ENCODE data around the gene PAIP1. TPM values are rescaled to one million over a fixed set of nuclear protein-coding genes. Genes with fewer than 3 reads are reported as not detected.
A peak's percentile ranks its signal among the peaks of the same experiment; 100 is the strongest.
"Not testable (repeated sequence)": the region's sequence is repeated elsewhere in the genome, so short reads cannot be mapped to it uniquely, and the experiment has no call there.

Gene PAIP1
- total and polyA plus RNA-seq, 4 experiments from 2014 or later, result 36.0 to 48.9 (median 43.0) TPM

DNA sequence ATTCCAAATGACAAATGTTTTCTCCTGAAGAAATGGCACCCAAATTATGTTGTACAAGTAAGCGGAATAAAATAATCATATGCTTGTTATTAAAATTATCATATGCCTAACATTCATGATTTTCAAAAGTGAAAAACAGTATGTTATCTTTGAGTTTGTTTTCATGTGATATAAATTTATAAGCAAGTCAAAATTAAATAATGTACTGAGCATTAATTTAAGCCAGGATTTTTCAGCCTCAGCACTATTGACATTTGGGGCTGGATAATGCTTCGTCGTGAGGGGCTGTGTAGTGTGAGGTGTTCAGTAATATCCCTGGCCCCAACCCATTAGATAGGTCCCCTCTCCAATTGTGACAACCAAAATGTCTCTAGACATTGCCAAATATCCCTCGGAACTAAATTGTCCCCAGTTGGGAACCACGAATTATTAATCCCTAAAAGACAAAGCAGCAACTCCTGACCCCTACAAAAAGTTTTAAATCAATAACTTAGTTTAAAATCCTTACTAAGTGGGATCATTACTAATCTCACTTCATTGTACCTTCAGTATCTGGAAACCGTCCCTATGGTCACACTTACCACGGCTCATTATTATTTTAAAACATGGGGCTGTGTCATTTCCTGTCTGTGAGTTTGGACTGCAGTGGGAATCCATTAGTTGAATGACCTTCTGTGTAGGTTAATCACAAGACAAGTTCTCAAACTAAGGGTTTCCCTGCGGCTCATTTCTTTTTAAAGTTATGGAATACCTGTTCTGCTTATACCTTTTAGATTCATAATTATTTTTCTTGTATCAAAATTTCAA lies 44.8 kb upstream of the PAIP1 start:
- Histone ChIP-seq H3K9me3 (ENCODE audit: control insufficient read depth in 1 of 2, low read length in 2 of 2) (no peaks in the 10 kb centered on the region), H3K36me3 (ENCODE audit: insufficient read depth, low read length) (no peaks in the 10 kb centered on the region), H3K4me3 (ENCODE audit: low read length in 2 of 2) (peak overlapping the region; percentile 91 to 99), H3K4me1 (ENCODE audit: insufficient read depth, low read length) (peaks cover 38% of the 10 kb centered on the region), H3K27me3 (ENCODE audit: insufficient read depth, low read length) (no peaks in the 10 kb centered on the region), H3K27ac (ENCODE audit: low read depth, low read length) (peak overlapping the region; percentile 88)
- ChIA-PET POLR2A (ENCODE audit: partially characterized antibody) (interaction anchor here (0.7 to 3.6 kb wide), 15 partner anchors 30 to 1207 kb away, joined by 3 to 99 read pairs (median 7); partner anchors contain the start of genes C5orf34, HMGCS1, MRPS30 and PAIP1), CTCF (ENCODE audit: partially characterized antibody) (interaction anchor here (1.3 to 2.8 kb wide), 4 partner anchors 29 to 117 kb away, joined by 8 to 30 read pairs (median 12); partner anchors contain the start of gene TMEM267)
- peak overlapping the region; percentile 91 to 98 (median 94) for H3K27ac Mint-ChIP-seq
- no peaks in the 10 kb centered on the region for H3K9me3 Mint-ChIP-seq
- intact Hi-C loops (cut with micrococcal nuclease), result loop anchor here (2.0 to 5.0 kb wide), 3 partner anchors 87 to 479 kb away; partner anchors contain the start of genes C5orf34, HMGCS1 and ZNF131
- peak overlapping the region; percentile 90 to 98 (median 96) for H3K4me3 Mint-ChIP-seq
- H3K36me3 Mint-ChIP-seq, result peaks cover 16 to 17% of the 10 kb centered on the region in 2 donors
- no peak for DNase-seq
- H3K27me3 Mint-ChIP-seq, result no peaks in the 10 kb centered on the region
- peaks cover 16 to 55% (median 43%) of the 10 kb centered on the region in 4 donors for H3K4me1 Mint-ChIP-seq

DNA sequence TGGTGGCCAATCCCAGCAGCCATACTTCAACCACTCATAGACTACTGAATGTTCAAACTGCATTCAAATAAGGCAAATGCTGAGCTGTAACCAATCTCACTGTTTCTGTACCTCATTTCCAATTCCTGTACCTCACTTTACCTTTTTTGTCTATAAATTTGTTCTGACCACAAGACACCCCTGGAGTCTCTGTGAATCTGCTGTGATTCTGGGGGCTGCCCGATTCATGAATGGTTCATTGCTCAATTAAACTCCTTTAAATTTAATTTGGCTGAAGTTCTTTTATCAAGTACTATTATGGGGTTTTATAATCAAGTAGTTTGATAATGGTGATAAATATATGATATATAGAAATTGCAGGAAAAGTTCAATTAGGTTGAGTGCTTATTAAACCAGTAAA lies 42.0 kb upstream of the PAIP1 start:
- H3K4me3 ChIP-seq (ENCODE audit: low read length in 2 of 2); H3K27me3 ChIP-seq (ENCODE audit: insufficient read depth, low read length); intact Hi-C loops (cut with micrococcal nuclease); DNase-seq; H3K27ac ChIP-seq (ENCODE audit: low read depth, low read length); H3K27me3 Mint-ChIP-seq; POLR2A ChIA-PET (ENCODE audit: partially characterized antibody); H3K36me3 ChIP-seq (ENCODE audit: insufficient read depth, low read length); H3K27ac Mint-ChIP-seq; H3K4me3 Mint-ChIP-seq; CTCF ChIA-PET (ENCODE audit: partially characterized antibody); H3K9me3 Mint-ChIP-seq; H3K9me3 ChIP-seq (ENCODE audit: control insufficient read depth in 1 of 2, low read length in 2 of 2): not testable (repeated sequence)
- H3K4me1 ChIP-seq (ENCODE audit: insufficient read depth, low read length), result peaks cover 14% of the 10 kb centered on the region
- peaks cover 8 to 14% of the 10 kb centered on the region in 2 donors for H3K36me3 Mint-ChIP-seq
- H3K4me1 Mint-ChIP-seq, result peaks cover 9 to 34% (median 26%) of the 10 kb centered on the region in 4 donors

DNA sequence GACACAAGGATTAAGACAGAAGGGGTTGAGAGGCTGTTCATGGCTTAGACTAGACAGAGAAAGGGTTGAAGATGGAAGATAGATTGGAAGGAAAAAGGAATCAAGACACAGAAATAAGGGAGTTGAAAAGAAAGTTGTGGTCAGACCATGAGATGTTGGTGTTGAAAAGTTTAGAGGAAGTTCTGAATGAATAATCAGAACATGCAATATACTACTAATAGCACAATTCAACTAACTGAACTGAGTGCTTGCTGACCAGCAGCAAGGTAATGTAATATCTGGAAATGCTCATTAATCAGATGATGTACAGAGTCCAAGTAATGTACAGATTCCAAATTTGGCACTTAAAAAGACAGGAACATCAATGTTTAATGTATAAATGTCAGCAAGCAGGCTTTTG lies 35.5 kb upstream of the PAIP1 start:
- H3K9me3 ChIP-seq (ENCODE audit: control insufficient read depth in 1 of 2, low read length in 2 of 2), result no peaks in the 10 kb centered on the region

DNA sequence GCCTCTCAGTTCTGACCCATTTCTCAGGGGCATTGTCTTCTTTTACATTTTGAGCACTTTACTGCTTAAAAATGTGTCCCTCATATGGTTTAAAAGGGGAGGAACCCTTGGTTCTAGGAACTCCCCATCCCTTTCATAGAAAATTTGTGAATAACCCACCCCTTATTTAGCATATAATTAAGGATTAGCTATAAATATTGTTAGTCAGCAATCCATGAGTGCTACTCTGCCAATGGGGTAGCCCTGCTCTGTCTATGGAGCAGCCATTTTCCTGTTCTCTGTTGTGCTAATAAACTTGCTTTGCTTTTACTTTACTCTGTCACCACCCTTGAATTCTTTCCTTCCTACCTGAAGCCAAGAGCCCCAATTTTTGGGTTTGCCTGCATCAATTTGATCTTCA lies 33.8 kb upstream of the PAIP1 start:
- Mint-ChIP-seq H3K9me3 (peaks cover 0 to 1% (median 0%) of the 10 kb centered on the region in 8 donors), H3K27me3 (no peaks in the 10 kb centered on the region), H3K4me1 (peaks cover 0 to 2% (median 0%) of the 10 kb centered on the region in 4 donors), H3K36me3 (peaks cover 7 to 17% of the 10 kb centered on the region in 2 donors), H3K4me3 (no peak overlapping the region), H3K27ac (no peak overlapping the region)
- intact Hi-C loops (cut with micrococcal nuclease), result no loop called here
- Histone ChIP-seq H3K4me3 (ENCODE audit: low read length in 2 of 2) (no peak overlapping the region), H3K4me1 (ENCODE audit: insufficient read depth, low read length) (no peaks in the 10 kb centered on the region), H3K27ac (ENCODE audit: low read depth, low read length) (no peak overlapping the region), H3K9me3 (ENCODE audit: control insufficient read depth in 1 of 2, low read length in 2 of 2) (no peaks in the 10 kb centered on the region), H3K36me3 (ENCODE audit: insufficient read depth, low read length) (no peaks in the 10 kb centered on the region), H3K27me3 (ENCODE audit: insufficient read depth, low read length) (no peaks in the 10 kb centered on the region)
- POLR2A ChIA-PET (ENCODE audit: partially characterized antibody), result no interaction called here
- DNase-seq, result no peak
- CTCF ChIA-PET (ENCODE audit: partially characterized antibody), result no interaction called here

More for the DNA sequence above, 35.5 kb upstream of the PAIP1 start:
- Mint-ChIP-seq H3K36me3 (peaks cover 0 to 17% of the 10 kb centered on the region in 2 donors), H3K27ac (no peak overlapping the region), H3K9me3 (peaks cover 0 to 1% (median 0%) of the 10 kb centered on the region in 8 donors), H3K27me3 (no peaks in the 10 kb centered on the region), H3K4me1 (peaks cover 0 to 2% (median 0%) of the 10 kb centered on the region in 4 donors), H3K4me3 (no peak overlapping the region)
- CTCF ChIA-PET (ENCODE audit: partially characterized antibody), result no interaction called here
- intact Hi-C loops (cut with micrococcal nuclease), result no loop called here
- POLR2A ChIA-PET (ENCODE audit: partially characterized antibody), result no interaction called here
- H3K36me3 ChIP-seq (ENCODE audit: insufficient read depth, low read length), result no peaks in the 10 kb centered on the region
- DNase-seq, result no peak
- H3K4me1 ChIP-seq (ENCODE audit: insufficient read depth, low read length), result no peaks in the 10 kb centered on the region
- no peak overlapping the region for H3K27ac ChIP-seq (ENCODE audit: low read depth, low read length)
- H3K27me3 ChIP-seq (ENCODE audit: insufficient read depth, low read length), result no peaks in the 10 kb centered on the region
- no peak overlapping the region for H3K4me3 ChIP-seq (ENCODE audit: low read length in 2 of 2)

DNA sequence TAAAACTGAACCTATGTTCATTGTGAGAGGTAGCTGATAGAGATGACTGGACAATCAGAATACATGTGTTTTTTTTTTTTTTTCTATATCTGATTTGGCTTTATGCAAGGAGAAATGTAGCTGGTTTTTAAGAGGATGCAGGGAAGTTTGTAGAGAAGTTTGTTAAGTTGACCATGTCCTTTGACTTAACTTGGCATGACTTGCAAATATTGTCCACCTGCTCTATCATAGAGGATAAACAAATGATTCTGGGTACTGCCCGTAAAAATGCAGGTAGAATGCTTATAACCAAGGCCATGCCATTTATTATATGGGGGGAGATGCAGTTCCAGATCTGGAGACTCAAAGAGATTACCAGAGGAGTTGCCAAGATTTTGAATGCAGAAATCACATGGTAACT lies 32.4 kb upstream of the PAIP1 start:
- POLR2A ChIA-PET (ENCODE audit: partially characterized antibody), result no interaction called here
- CTCF ChIA-PET (ENCODE audit: partially characterized antibody), result interaction anchor here (1.3 kb wide), 1 partner anchor 42 kb away, joined by 3 read pairs; no protein-coding TSS in a partner anchor
- peaks cover 0 to 2% (median 0%) of the 10 kb centered on the region in 4 donors for H3K4me1 Mint-ChIP-seq

DNA sequence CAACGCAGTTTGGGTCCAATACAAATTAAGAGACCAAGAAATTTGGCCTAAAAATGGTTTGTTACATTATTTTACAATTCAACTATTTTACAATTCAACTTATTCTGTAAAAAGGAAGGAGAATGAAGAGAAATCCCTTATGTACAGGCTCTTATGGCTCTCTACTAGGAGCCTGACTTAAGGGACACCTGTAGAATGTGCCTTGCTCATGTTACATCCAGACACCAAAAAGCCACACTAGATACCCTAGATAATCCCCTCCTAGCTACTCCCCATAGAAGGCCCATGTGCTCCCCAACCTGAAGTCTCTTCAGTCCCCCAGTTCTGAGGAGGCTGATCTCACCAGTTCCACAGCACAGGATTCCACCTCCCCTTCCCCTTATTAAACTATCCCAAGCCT lies 32.0 kb upstream of the PAIP1 start:
- H3K27me3 Mint-ChIP-seq, result no peaks in the 10 kb centered on the region
- H3K27ac ChIP-seq (ENCODE audit: low read depth, low read length), result no peak overlapping the region
- peak overlapping the region in 1 of 7 donors; percentile 24 for H3K27ac Mint-ChIP-seq
- no peaks in the 10 kb centered on the region for H3K36me3 ChIP-seq (ENCODE audit: insufficient read depth, low read length)
- H3K4me3 ChIP-seq (ENCODE audit: low read length in 2 of 2), result no peak overlapping the region
- H3K4me1 Mint-ChIP-seq, result peaks cover 0 to 2% (median 0%) of the 10 kb centered on the region in 4 donors
- no peak for DNase-seq
- peaks cover 7 to 17% of the 10 kb centered on the region in 2 donors for H3K36me3 Mint-ChIP-seq
- H3K4me3 Mint-ChIP-seq, result no peak overlapping the region
- H3K9me3 ChIP-seq (ENCODE audit: control insufficient read depth in 1 of 2, low read length in 2 of 2), result no peaks in the 10 kb centered on the region
- H3K27me3 ChIP-seq (ENCODE audit: insufficient read depth, low read length), result no peaks in the 10 kb centered on the region
- ChIA-PET POLR2A (ENCODE audit: partially characterized antibody) (no interaction called here), CTCF (ENCODE audit: partially characterized antibody) (interaction anchor here (1.3 kb wide), 1 partner anchor 43 kb away, joined by 3 read pairs; no protein-coding TSS in a partner anchor)
- no peaks in the 10 kb centered on the region for H3K4me1 ChIP-seq (ENCODE audit: insufficient read depth, low read length)
- peaks cover 0 to 1% (median 0%) of the 10 kb centered on the region in 8 donors for H3K9me3 Mint-ChIP-seq
- intact Hi-C loops (cut with micrococcal nuclease), result no loop called here

More for the DNA sequence above, 32.4 kb upstream of the PAIP1 start:
- H3K36me3 ChIP-seq (ENCODE audit: insufficient read depth, low read length), result no peaks in the 10 kb centered on the region
- intact Hi-C loops (cut with micrococcal nuclease), result no loop called here
- no peak for DNase-seq
- H3K9me3 ChIP-seq (ENCODE audit: control insufficient read depth in 1 of 2, low read length in 2 of 2), result no peaks in the 10 kb centered on the region
- H3K27ac ChIP-seq (ENCODE audit: low read depth, low read length), result no peak overlapping the region
- no peaks in the 10 kb centered on the region for H3K27me3 ChIP-seq (ENCODE audit: insufficient read depth, low read length)
- no peak overlapping the region for H3K4me3 ChIP-seq (ENCODE audit: low read length in 2 of 2)
- Mint-ChIP-seq H3K36me3 (peaks cover 7 to 17% of the 10 kb centered on the region in 2 donors), H3K9me3 (peaks cover 0 to 1% (median 0%) of the 10 kb centered on the region in 8 donors), H3K27me3 (no peaks in the 10 kb centered on the region), H3K27ac (no peak overlapping the region), H3K4me3 (no peak overlapping the region)
- H3K4me1 ChIP-seq (ENCODE audit: insufficient read depth, low read length), result no peaks in the 10 kb centered on the region

DNA sequence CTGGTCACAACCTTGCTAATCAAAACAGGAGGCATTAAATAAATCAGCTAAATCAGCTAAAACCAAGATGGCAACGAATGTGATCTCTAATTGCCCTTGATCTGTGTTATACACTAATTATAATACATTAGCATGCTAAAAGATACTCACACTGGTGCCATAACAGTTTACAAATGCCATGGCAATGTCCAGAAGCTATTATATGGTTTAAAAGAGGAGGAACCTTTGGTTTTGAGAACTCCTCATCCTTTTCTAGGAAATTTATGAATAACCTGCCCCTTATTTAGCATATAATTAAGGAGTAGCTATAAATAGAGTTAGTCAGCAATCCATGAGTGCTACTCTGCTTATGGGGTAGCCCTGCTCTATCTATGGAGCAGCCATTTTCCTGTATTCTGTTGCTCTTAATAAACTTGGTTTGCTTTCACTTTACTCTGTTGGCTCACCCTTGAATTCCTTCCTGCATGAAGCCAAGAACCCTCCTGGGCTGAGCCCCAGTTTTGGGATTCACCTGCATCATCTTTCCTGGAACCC lies 27.4 kb upstream of the PAIP1 start:
- no peaks in the 10 kb centered on the region for H3K27me3 Mint-ChIP-seq
- no peak for DNase-seq
- Histone ChIP-seq H3K9me3 (ENCODE audit: control insufficient read depth in 1 of 2, low read length in 2 of 2) (no peaks in the 10 kb centered on the region), H3K4me1 (ENCODE audit: insufficient read depth, low read length) (no peaks in the 10 kb centered on the region), H3K27me3 (ENCODE audit: insufficient read depth, low read length) (no peaks in the 10 kb centered on the region), H3K4me3 (ENCODE audit: low read length in 2 of 2) (no peak overlapping the region), H3K27ac (ENCODE audit: low read depth, low read length) (no peak overlapping the region), H3K36me3 (ENCODE audit: insufficient read depth, low read length) (no peaks in the 10 kb centered on the region)
- H3K36me3 Mint-ChIP-seq, result peaks cover 18 to 22% of the 10 kb centered on the region in 2 donors
- H3K4me1 Mint-ChIP-seq, result no peaks in the 10 kb centered on the region
- no peak overlapping the region for H3K4me3 Mint-ChIP-seq
- intact Hi-C loops (cut with micrococcal nuclease), result no loop called here
- no peaks in the 10 kb centered on the region for H3K9me3 Mint-ChIP-seq
- H3K27ac Mint-ChIP-seq, result no peak overlapping the region
- ChIA-PET POLR2A (ENCODE audit: partially characterized antibody) (no interaction called here), CTCF (ENCODE audit: partially characterized antibody) (interaction anchor here (1.4 kb wide), 1 partner anchor 12 kb away, joined by 3 read pairs; no protein-coding TSS in a partner anchor)

All from CD4-positive, alpha-beta memory T cell (primary cell).